Cardiac fibroblast (primary cell): ENCODE results near the gene COL23A1.

ENCODE experiments used
- DNase-seq, 2 donors: peaks; one replicate each; pipeline versions ENCODE4 v3.0.0 to v3.0.0-alpha.2; 2010; ENCODE audit warnings: low read depth in 2 of 2
- H3K4me3 ChIP-seq, 2 donors: replicated peaks in 1 of 2; 1 replicate in 1 of 2; 2 replicates in 1 of 2; pipeline ENCODE4 v1.5.1; 2011; ENCODE audit warnings: low read depth in 2 of 2, low read length in 2 of 2, mild to moderate bottlenecking in 2 of 2, moderate library complexity in 1 of 2
- CTCF ChIP-seq: IDR thresholded peaks from one replicate; pipeline ENCODE4 v1.5.1; 2011; ENCODE audit warnings: low read depth, mild to moderate bottlenecking, low read length, inconsistent platforms

Gene COL23A1

GRCh38 chr5:178340637-178341036, 249.6 kb downstream of the COL23A1 start:
- no peak overlapping the region for H3K4me3 ChIP-seq
- TF ChIP-seq CTCF, result no peak
- no peak for DNase-seq

- no peak overlapping the region for H3K4me3 ChIP-seq
- TF ChIP-seq CTCF, result no peak
- DNase-seq, result no peak
Measured at GRCh38 chr5:178340187-178340586, 250.0 kb downstream of the COL23A1 start.

GRCh38 chr5:178339272-178339671, 250.9 kb downstream of the COL23A1 start:
- no peak for DNase-seq
- H3K4me3 ChIP-seq, result no peak overlapping the region
- no peak for TF ChIP-seq CTCF

- H3K4me3 ChIP-seq, result no peak overlapping the region
- DNase-seq, result no peak
- no peak for TF ChIP-seq CTCF
Measured at GRCh38 chr5:178338750-178339144, 251.4 kb downstream of the COL23A1 start.

GRCh38 chr5:178338126-178338749, 252.0 kb downstream of the COL23A1 start:
- no peak for TF ChIP-seq CTCF
- no peak overlapping the region for H3K4me3 ChIP-seq
- no peak for DNase-seq

- H3K4me3 ChIP-seq, result no peak overlapping the region
- no peak for TF ChIP-seq CTCF
Measured at GRCh38 chr5:178337334-178337741, 252.9 kb downstream of the COL23A1 start.

GRCh38 chr5:178336889-178337288, 253.3 kb downstream of the COL23A1 start:
- DNase-seq, result no peak
- no peak for TF ChIP-seq CTCF
- no peak overlapping the region for H3K4me3 ChIP-seq

More at GRCh38 chr5:178337334-178337741, 252.9 kb downstream of the COL23A1 start:
- no peak for DNase-seq
